Jurkat, Clone E6-1 (cell line): ENCODE measurements around the gene SUN1.

Source experiments
- DNase-seq: peaks from one replicate; pipeline ENCODE4 v3.0.0-alpha.2; 2011; ENCODE audit warnings: low read depth, low spot score
- H3K4me3 ChIP-seq: 2 replicates; pipeline ENCODE4 v1.5.1; 2011; ENCODE audit warnings: mild to moderate bottlenecking, low read length, control low read depth, moderate library complexity

SUN1 gene

DNA sequence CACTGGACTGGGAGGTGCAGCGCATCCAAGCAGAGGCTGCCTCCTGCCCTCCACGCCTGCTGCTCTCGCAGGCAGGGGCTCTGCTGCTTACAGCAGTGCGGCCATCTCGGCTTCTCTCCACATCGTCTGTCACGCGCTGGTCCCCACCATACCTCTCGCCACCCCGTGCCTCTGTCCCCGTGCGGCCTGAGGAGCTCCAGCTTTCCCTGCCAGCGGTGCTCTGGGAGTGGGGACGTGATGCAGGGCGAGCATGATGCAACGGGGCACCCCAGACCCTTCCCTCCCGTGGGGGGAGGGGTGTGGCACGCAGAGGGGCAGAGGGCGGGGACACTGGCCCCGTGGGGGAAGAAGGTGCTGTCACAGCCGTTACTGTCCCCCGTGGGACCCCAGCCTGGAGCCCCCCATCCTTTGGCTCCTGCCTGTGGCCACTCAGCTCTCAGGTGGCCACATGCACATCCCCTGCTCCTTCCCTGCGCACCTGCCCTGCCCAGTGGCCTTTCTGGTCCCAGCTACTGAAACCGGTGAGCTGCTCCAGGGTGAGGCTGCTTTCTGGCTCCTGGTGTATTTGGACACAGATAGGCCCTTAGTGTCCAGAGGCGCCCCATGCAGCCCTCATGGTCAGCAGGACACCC, 53.1 kb downstream of the SUN1 start:
- no peak for DNase-seq
- no peak overlapping the region for H3K4me3 ChIP-seq

DNA sequence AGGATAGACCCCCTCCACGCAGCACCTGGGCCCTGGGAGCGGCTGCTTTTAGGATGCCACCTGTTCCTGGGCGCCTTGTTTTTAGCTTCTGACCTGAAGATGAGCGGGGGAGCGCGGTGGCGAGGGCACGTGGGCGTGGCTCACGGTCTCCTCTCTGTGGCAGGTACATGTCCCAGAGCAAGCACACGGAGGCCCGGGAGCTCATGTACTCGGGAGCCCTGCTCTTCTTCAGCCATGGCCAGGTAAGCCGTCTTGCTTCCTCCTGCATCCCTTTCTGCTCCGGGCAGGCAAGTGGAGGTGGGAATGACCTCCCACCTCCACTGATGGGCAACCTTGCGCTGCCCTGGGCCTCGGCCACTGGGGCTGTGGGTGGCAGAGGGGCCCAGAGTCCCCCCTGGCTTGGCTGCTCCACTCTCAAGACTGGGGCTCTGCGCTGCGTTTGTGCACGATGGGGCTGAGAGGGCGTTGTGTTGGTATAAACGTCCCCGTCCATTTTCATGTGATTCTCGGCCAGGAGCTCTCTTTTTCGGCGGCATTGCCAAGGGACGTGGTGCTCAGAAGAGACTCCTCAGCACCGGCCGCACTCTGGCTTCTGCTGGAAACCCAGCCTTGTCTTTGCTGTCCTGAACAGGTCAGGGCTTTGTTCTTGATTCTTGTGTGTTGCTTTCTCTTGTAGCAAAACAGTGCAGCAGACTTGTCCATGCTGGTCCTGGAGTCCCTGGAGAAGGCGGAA, 53.8 kb downstream of the SUN1 start:
- DNase-seq: no peak

DNA sequence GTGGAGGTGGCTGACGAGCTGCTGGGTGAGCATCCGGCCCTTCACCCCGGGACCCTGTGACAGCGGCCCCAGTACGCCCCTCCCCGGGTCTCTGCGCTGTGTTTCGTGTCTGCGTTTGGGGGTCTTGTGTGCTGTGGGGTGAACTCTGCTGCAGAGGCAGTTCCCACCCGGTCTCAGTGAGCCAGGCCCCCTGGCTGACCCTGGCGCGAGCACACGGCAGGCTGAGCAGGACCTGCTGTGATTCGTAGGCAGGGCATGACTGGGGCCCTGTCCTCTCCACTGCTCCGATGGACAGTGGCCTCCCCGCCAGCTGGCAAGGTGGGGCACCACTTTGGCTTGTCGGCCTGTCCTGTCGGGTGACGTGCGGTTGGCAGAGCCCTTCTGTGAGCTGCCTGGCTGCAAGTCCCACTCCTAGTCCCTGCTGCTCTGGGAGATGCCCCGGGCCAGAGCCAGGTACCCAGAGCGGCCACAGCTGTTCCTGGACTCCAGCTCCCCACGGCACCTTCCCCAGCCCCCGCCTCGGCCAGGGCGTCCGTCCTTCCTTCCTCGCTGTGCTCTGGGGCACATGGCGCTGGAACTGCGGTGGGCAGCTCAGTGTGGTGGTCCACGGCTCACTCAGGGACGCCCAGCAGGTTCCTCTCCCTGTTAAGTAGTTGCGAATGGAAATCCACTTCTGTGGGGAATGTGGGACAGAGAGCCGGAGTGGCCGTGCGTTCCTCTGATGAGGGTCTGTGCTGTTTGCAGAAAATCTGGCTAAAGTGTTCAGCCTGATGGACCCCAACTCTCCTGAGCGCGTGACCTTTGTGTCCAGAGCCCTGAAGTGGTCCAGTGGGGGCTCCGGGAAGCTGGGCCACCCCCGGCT, 54.6 kb downstream of the SUN1 start:
- no peak overlapping the region for H3K4me3 ChIP-seq
- no peak for DNase-seq

More for the DNA sequence above, 53.8 kb downstream of the SUN1 start:
- no peak overlapping the region for H3K4me3 ChIP-seq

DNA sequence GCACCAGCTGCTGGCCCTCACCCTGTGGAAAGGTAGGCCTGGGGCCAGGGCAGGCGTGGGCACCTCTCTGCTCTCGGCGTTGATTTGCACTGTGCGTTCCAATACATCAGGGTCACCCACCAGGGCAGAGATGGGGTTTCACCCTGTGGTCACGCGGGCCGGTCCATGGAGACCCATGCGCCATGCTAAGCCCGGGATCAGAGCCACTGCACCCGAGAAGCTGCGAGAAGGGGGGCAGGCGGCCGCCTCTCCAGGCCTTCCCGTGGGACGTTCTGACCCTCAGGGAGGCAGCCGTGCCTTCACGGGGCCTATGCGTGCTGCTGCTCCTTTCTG, 55.2 kb downstream of the SUN1 start:
- no peak overlapping the region for H3K4me3 ChIP-seq
- no peak for DNase-seq

DNA sequence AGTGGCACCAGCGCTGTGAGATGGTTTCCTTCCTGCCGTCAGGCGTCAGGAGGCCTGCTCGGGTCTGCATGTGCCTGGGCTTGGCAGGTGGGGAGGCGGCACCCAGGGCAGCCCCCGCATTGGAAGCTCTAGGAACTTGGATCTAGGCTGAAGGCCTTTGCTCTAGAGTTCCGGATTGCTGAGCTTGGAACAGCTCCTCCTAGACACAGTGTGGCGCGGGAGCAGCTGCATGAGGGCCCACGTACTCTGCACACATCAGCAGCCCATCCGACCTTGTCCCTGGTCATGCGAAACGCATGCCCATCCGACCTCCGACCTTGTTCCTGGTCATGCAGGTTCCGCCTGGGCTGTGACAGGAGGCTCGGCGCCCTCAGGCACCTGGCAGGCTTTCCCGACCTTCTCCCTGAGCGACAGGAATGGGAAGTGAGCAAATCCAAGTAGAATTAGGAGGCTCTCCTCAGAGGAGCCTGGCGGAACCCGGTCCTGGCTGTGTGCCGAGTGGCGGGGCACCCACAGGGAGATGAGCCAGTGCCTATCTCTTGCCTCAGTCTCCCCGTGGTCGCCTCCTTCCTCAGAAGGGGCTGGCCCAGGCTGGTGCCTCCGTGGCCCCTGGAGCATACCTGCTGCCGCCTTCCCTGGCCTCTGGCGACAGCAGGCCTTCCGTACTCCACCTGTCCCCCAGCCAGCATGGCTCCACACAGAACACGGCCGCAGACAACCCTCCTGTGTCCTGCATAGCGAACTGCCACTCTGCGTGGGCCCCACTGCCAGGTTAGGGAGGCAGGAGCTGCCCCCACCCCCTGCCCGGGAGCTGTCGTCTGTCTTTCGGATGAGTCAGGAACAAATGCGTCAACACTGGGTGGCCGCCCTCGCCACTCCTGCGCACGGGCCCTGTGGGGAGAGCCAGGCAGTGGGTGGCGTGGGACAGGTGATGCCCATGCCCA, 56.1 kb downstream of the SUN1 start:
- no peak for DNase-seq
- H3K4me3 ChIP-seq: no peak overlapping the region

DNA sequence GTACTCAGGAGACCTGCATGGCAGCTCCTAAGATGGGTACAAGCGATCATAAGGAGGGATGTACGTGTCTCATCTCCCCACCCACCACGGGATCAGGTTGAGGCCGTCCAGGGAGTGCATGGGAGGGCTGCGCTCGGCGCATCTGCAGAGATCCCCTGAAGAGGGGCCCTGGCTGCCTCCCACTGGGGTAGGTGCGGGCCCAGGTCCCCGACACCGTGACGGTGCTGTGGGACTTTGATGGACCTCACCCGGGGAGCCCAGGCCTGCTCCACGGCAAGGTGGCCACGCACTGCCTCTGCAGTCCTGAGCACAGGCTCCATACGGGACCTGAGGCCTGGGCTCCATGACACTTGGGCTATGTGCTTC, 56.7 kb downstream of the SUN1 start:
- H3K4me3 ChIP-seq: no peak overlapping the region
- DNase-seq: no peak

DNA sequence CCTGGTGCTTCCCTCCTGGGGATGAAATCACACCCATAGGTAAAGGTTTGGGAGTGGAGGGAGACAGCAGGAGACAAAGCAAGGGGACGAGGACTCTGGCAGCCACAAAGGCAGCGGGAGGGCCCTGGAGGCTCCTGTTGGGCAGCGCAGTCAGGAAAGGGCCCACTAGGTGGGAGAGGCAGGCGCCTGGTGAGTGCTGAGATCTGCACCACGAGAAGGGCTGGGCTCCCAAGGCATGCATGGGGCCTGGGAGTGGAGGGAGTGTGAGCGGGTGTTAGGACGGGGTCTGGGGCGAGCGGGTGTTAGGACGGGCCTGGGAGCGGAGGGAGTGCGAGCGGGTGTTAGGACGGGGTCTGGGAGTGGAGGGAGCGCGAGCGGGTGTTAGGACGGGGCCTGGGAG, 57.1 kb downstream of the SUN1 start:
- DNase-seq: no peak
- no peak overlapping the region for H3K4me3 ChIP-seq

DNA sequence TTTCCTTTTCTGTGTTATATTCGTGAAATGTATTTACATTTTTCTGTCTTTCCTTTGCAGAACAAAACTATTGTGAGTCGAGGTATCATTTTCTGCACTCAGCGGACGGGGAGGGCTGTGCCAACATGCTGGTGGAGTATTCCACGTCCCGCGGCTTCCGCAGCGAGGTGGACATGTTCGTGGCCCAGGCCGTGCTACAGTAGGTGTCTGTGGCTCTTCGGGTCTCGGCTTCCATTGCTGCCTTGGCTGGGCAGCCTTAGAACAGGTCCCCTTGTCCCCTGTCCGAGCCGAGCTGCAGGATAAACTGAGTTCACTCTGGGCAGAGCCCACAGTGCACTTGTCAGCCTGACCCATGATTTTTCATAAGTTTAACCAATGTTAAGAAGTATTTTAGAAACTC, 58.6 kb downstream of the SUN1 start:
- no peak overlapping the region for H3K4me3 ChIP-seq
- no peak for DNase-seq

DNA sequence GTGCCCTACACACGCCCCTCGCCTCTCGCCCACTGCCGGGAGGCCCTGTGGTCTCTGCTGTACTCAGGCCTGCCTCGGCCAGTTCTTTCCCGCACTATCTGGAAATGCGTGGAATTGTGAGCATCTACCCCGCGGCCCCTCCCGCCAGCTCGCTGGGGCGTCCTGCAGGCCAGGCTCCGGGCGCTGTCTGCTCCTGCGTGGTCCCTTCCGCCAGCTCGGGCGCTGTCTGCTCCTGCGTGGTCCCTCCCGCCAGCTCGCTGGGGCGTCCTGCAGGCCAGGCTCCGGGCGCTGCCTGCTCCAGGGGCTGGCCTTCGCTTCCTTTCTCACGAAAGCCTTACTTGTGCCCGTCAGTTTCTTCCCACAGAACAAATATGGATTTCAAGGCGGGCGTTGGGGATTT, 59.0 kb downstream of the SUN1 start:
- no peak overlapping the region for H3K4me3 ChIP-seq
- no peak for DNase-seq

DNA sequence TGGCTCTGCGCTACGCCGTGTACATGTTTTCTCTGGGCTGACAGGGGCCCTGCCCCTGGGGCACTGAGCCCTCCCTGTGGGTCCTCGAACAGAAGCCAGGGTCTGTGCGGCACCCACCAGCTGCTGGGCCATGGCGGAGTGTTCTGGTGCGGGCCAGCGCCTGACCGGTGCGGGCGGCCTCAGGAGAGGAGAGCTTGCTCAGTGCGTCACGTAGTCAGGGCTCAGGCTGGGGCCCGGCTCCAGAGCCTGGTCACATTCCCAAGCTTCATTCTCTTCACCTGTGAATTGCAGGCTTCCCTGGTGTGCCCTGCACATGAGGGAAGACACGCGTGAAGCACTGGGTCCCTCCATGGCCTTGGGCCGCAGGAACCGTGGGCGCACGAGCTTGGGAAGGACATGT, 59.5 kb downstream of the SUN1 start:
- no peak for DNase-seq
- H3K4me3 ChIP-seq: no peak overlapping the region

DNA sequence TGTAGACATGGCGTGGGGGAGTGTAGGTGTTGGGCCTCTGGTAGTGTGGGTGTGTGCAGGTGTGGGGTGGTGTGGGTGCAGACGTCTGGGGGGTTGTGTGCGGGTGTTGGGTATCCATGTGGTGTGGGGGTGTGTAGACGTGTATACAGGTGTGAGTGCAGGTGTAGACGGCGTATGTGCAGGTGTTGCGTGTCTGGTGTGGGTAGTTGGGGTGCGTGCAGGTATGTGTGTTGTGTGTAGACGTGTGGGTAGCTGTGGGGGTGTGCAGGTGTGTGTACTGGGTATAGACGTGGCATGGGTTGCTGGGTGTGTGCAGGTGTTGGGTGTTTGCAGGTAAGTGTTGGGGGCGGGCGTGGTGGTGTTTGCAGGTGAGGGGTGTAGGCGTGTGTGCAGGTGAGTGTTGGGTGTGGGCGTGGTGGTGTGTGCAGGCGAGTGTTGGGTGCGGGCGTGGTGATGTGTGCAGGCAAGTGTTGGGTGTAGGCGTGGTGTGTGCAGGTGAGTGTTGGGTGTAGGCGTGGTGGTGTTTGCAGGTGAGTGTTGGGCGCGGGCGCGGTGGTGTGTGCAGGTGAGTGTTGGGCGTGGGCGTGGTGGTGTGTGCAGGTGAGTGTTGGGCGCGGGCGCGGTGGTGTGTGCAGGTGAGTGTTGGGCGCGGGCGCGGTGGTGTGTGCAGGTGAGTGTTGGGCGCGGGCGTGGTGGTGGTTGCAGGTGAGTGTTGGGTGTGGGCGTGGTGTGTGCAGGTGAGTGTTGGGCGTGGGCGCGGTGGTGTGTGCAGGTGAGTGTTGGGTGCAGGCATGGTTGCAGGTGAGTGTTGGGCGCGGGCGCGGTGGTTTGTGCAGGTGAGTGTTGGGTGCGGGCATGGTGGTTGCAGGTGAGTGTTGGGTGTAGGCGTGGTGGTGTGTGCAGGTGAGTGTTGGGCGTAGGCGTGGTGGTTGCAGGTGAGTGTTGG, 60.6 kb downstream of the SUN1 start:
- no peak overlapping the region for H3K4me3 ChIP-seq
- DNase-seq: no peak

DNA sequence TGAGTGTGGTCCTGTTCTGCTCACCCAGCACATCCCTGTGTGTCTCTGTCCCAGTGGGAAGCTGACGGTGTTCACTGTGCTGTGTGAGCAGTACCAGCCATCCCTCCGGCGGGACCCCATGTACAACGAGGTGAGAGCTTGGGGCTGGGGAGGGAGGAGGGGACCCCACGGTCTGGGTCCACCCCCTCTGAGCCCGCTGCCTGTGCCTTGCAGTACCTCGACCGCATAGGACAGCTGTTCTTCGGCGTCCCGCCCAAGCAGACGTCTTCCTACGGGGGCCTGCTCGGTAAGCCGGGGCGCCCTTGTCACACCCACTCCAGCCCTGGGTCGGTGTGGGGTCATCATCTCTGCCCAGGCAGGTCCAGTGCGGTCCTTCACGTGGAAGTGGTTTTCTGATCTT, 61.4 kb downstream of the SUN1 start:
- no peak overlapping the region for H3K4me3 ChIP-seq
- DNase-seq: no peak

DNA sequence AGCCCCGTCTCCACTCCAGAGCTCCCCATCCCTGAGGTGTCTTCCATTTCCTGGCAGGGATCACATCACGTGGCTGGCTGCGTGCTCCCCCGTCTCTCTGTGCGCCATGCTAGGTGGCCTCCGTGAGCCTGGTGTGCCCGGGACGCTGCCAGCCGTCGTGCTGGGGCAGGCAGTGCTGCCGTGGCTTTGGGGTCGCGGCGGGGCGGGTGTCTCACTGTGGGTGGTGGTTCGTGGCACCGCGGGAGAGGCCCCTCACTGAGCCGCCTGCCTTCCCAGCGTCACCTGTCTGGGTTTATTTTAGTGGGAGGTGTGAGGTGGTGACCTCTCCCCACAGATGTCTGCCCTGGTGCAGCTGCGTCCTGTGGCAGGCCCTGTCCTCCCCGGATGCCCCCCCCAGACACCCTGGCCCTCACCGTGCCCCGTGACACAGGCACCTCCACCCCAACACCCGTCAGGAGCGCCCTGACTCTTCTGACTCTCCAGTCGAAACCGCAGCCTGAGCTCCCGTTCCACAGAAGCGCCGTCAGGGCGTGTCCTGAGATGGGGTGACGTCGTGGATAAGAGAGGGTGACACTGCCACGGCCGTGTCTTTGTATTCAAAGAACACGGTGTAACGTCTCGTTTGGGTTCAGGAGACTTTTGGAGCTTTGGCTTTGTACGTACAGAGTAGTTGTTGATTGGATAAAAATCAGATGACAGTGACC, 62.0 kb downstream of the SUN1 start:
- DNase-seq: no peak
- no peak overlapping the region for H3K4me3 ChIP-seq

DNA sequence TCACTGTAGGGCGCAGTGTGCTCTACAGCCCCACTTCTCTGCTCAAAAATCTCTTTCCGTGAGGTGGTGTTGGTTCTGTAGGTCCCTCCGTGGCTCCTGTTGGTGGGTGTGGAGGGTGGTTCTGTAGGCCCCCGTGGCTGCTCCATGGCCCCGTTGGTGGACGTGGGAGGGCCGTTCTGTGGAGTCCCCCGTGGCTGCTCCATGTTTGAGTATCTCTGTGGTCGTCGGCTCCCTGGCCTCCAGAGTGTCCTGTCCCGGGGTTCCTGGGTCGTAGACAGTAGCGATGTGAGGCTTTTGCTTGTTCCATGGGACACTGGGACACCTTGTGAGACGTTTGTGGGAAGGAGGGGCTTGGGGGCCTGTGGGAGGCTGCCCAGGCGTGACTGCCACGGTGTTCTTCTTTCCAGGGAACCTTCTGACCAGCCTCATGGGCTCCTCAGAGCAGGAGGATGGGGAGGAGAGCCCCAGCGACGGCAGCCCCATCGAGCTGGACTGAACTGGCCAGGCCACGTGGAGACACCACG, 62.7 kb downstream of the SUN1 start:
- DNase-seq: no peak
- H3K4me3 ChIP-seq: no peak overlapping the region

DNA sequence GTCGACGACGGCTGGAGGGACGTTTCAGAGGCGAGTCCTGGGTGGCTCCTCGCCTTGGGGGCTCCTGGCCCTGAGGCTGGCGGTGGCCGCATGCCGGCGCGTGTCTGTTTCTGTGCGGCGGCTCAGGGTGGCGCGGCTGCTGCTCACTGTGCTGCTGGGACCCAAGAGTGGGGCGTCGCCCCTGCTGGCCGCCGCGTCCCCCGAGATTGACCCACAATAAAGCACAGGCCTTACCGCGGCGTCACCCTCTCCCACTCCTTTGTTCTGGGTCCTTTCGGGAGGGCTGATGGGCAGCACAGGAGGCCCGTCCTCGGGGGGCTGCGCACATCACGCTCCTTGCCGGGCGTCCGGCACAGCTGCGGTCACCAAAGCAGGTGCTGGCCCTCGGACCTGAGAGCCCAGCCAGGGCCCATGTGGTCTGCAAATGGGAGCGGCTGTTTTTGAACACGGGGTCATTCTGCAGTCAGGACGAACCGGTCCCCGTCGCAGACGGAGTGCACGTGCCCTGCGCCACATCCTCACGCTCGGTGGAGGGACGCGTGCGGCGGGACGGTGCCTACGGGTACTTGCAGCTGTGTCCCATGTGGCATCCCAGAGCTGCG, 63.3 kb downstream of the SUN1 start:
- DNase-seq: no peak
- H3K4me3 ChIP-seq: no peak overlapping the region

DNA sequence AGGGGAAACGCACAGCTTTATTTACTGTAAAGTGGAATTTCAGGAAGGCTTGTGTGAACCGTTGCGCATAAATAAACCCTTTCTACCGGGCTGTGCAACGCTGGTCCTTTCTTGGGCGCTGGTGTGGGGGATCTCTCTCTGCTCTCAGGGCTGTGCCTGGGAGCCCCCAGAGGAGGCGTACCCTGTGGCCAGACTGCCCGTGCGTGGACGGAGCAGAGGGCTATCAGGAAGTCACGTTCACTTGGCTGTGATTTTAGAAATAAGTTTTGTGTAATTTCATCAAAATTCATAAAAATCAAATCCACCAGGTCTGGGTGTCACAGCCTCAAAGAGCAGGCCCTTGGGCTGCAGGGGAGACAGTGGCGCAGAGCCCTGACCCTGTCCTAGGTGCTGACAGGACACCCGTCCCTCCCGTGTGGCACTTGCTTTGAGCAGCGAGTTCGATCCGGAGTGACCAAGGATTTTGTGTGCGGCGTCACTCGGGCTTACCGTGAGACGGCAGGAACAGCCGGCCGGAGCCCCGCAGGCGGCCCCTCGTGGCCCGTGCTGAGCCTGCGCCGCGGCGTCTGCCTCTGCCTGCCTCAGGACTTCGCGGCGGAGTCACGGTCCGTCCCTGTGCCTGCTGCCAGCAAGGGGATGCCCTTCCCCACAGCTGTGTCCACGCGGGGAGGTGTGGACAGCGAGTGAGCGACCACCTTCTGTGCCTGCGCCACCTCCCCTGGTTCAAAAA, 64.2 kb downstream of the SUN1 start:
- DNase-seq: no peak
- no peak overlapping the region for H3K4me3 ChIP-seq

DNA sequence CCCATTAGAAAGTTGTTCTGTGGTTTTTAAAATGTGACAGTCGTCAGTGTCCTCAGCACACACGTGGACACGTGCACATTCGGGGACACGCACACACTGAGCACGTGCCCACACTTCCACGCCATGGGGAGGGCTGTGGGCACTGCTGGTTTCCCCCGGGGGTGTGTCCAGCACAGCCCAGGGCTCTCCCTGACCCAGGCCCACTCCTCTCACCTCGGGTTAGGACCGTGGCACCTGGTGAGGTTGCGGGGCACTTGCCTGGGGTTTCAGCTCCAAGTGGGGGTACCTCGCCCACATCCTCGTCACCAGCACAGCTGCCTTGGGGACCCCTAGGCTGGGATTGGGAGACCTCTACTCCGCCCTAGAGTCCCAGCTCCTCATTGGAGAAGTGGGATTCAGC, 64.8 kb downstream of the SUN1 start:
- no peak for DNase-seq
- no peak overlapping the region for H3K4me3 ChIP-seq
